Measurements from ENCODE around the gene BTBD17.

DNA sequence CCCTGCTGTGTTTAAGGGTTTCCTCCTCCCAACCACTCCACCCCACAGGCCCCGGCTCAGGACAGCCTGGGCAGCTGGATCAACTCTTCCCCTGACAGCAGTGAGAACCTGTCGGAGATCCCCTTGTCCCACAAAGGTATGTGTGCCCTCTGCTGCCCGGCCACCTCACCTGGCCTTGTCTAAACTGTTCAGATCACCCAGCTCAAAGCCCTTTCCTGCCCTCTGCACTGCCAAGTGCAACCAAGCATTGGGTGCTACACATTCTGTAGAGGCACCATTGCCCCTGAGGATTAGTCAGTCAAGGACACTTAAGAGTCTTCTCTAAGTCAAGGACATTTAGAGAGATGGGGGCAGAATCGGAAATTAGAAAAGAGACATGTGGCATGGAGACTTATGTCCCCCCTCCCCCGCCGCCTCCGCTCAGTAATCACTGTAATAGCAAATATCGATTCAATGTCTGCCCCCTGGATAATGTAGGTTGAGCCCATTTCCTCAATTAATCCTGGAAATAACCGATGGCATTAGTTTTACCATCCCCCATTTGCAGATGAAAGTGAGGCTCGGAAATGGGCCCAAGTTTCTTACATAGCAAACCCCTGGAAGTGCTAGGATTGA lies 8.1 kb downstream of the BTBD17 start:
- no peak for TF ChIP-seq CTCF (IDR thresholded peaks at IDR 0.05 in 4 of 5, conservative IDR thresholded peaks at IDR 0.05 in 1 of 5)
- TF ChIP-seq POLR2A (IDR thresholded peaks at IDR 0.05) = no peak

All from gastrocnemius medialis (tissue), 4 donors.